Measurements from ENCODE around the gene CST3. TPM values are rescaled to one million over a fixed set of nuclear protein-coding genes. Genes with fewer than 3 reads are reported as not detected.

Gene CST3
- total and polyA plus RNA-seq, 10 of the 15 experiments (the other 5 are each of a cell fraction or from before 2014, with no cell fraction given): 11.8 to 127 (median 57.8) TPM

GRCh38 chr20:23649242-23649641 is 11.5 kb upstream of the CST3 start:
- Histone ChIP-seq H4K20me1 (ENCODE audit: control insufficient read depth, insufficient read depth) (no peaks in the 10 kb centered on the region), H3K27me3 (replicated peaks in 1 of 2; ENCODE audit: control insufficient read depth in 2 of 2, insufficient read depth in 2 of 2, low read length in 1 of 2) (no peaks in the 10 kb centered on the region), H3K9me3 (replicated peaks; ENCODE audit: control insufficient read depth, insufficient read depth, low read length) (no peaks in the 10 kb centered on the region; the same call in 1 of the 3 replicates), H3K27ac (ENCODE audit: control insufficient read depth, insufficient read depth) (no peak overlapping the region), H3K4me2 (ENCODE audit: control insufficient read depth, insufficient read depth) (no peak overlapping the region), H3K4me3 (no peak overlapping the region), H3K9ac (ENCODE audit: control insufficient read depth, insufficient read depth, low read length) (no peak overlapping the region), H3K79me2 (ENCODE audit: control insufficient read depth, insufficient read depth, low read length) (no peaks in the 10 kb centered on the region), H3K4me1 (ENCODE audit: control insufficient read depth, insufficient read depth, low read length) (peaks cover 16% of the 10 kb centered on the region), H2AFZ (ENCODE audit: control insufficient read depth, low read depth, low read length) (no peak overlapping the region), H3K36me3 (ENCODE audit: control insufficient read depth in 2 of 2, insufficient read depth in 2 of 2, low read length in 1 of 2) (no peaks in the 10 kb centered on the region)
- 50% methylated on average over 2 of the region's 2 CpGs for WGBS (ENCODE audit: insufficient coverage, insufficient replicate concordance, low lambda C conversion rate, missing lambda C conversion rate)
- BruUV-seq (replicated peaks): no TSS peak
- ChIA-PET CTCF (interaction anchor here (1.1 kb wide), 1 partner anchor 288 kb away, joined by 3 read pairs; no protein-coding TSS in a partner anchor), RAD21 (ENCODE audit: unreplicated experiment) (no interaction called here), POLR2A (no interaction called here), SMC1A (ENCODE audit: uncharacterized antibody, unreplicated experiment) (no interaction called here)
- DNase-seq (ENCODE audit: low read depth, low spot score): no peak
- intact Hi-C loops (cut with micrococcal nuclease; ENCODE audit: unreplicated experiment) (no loop called here), in situ Hi-C loops (cut with MboI) (no loop called here)
- FAIRE-seq: no peak
- ATAC-seq: no peak
- TF ChIP-seq ZSCAN29 (IDR thresholded peaks at IDR 0.05) (no peak), SMAD5 (IDR thresholded peaks at IDR 0.05; ENCODE audit: low read depth) (no peak), BRCA1 (IDR thresholded peaks at IDR 0.05; ENCODE audit: low read depth, low read length) (no peak), TCF7 (IDR thresholded peaks at IDR 0.05; ENCODE audit: borderline replicate concordance) (no peak), EP300 (IDR thresholded peaks at IDR 0.05; ENCODE audit: borderline replicate concordance in 1 of 2, control insufficient read depth in 1 of 2, low read depth in 2 of 2, low read length in 2 of 2) (no peak), RELA (IDR thresholded peaks at IDR 0.05; ENCODE audit: borderline replicate concordance, partially characterized antibody) (no peak), NKRF (conservative IDR thresholded peaks at IDR 0.05) (no peak), ELK1 (IDR thresholded peaks at IDR 0.05; ENCODE audit: low read depth, low read length) (no peak), TCF12 (IDR thresholded peaks at IDR 0.05; ENCODE audit: low read depth, low read length) (no peak), KDM1A (IDR thresholded peaks at IDR 0.05; ENCODE audit: borderline replicate concordance) (no peak), HSF1 (IDR thresholded peaks at IDR 0.05; ENCODE audit: low read depth, low read length) (no peak)

Measured in GM12878 (cell line).